H9 (cell line): ENCODE results near the gene DENND1C. TPM values are rescaled to one million over a fixed set of nuclear protein-coding genes. Genes with fewer than 3 reads are reported as not detected.

Experiments used
- DNase-seq: peaks from one replicate; pipeline ENCODE4 v3.0.0-alpha.2; 2017
- H2AFZ ChIP-seq: one replicate; pipeline ENCODE4 v1.6.1; 2013; ENCODE audit warnings: mild to moderate bottlenecking, low read length, control low read depth, moderate library complexity
- H2AK5ac ChIP-seq: 2 replicates; pipeline ENCODE4 v1.6.1; 2013; ENCODE audit warnings: low read length, control low read depth, mixed read lengths; ENCODE audit not compliant: insufficient read length
- H2BK120ac ChIP-seq: one replicate; pipeline ENCODE4 v1.6.1; 2013; ENCODE audit warnings: low read depth, mild to moderate bottlenecking, low read length, control low read depth, inconsistent platforms; ENCODE audit not compliant: poor library complexity, severe bottlenecking
- H2BK12ac ChIP-seq: 2 replicates; pipeline ENCODE4 v1.6.1; 2013; ENCODE audit warnings: low read length, control low read depth, mixed read lengths, low read depth; ENCODE audit not compliant: insufficient read length
- H2BK15ac ChIP-seq: 2 replicates; pipeline ENCODE4 v1.6.1; 2013; ENCODE audit warnings: low read depth, low read length, control low read depth
- H2BK20ac ChIP-seq: one replicate; pipeline ENCODE4 v1.6.1; 2013; ENCODE audit warnings: low read depth, mild to moderate bottlenecking, low read length, control low read depth, inconsistent platforms; ENCODE audit not compliant: poor library complexity, severe bottlenecking
- H2BK5ac ChIP-seq: 2 replicates; pipeline ENCODE4 v1.6.1; 2013; ENCODE audit warnings: low read length, control low read depth, mixed read lengths; ENCODE audit not compliant: insufficient read length
- H3K14ac ChIP-seq: 2 replicates; pipeline ENCODE4 v1.6.1; 2013; ENCODE audit warnings: low read length, control low read depth; ENCODE audit not compliant: insufficient read depth
- H3K18ac ChIP-seq: 2 replicates; pipeline ENCODE4 v1.6.1; 2013; ENCODE audit warnings: low read depth, mild to moderate bottlenecking, mixed read lengths, low read length, control low read depth; ENCODE audit not compliant: insufficient read length
- H3K23ac ChIP-seq: 2 replicates; pipeline ENCODE4 v1.6.1; 2013; ENCODE audit warnings: low read length, control low read depth, mixed read lengths, low read depth; ENCODE audit not compliant: insufficient read length
- H3K23me2 ChIP-seq: 2 replicates; pipeline ENCODE4 v1.6.1; 2013; ENCODE audit warnings: low read depth, mild to moderate bottlenecking, mixed read lengths, low read length, control low read depth; ENCODE audit not compliant: insufficient read length, poor library complexity, severe bottlenecking
- H3K27ac ChIP-seq: 2 replicates; pipeline ENCODE4 v1.5.1; 2013; ENCODE audit warnings: low read length, control low read depth, mixed read lengths, low read depth; ENCODE audit not compliant: insufficient read length
- H3K27me3 ChIP-seq: 2 replicates; pipeline ENCODE4 v1.6.1; 2013; ENCODE audit warnings: low read length, control low read depth, inconsistent platforms; ENCODE audit not compliant: insufficient read depth
- H3K4ac ChIP-seq: 2 replicates; pipeline ENCODE4 v1.6.1; 2013; ENCODE audit warnings: low read depth, mild to moderate bottlenecking, control low read depth, inconsistent platforms, low read length, moderate library complexity
- H3K4me1 ChIP-seq: 2 replicates; pipeline ENCODE4 v1.6.1; 2013; ENCODE audit warnings: low read length, control low read depth, inconsistent platforms; ENCODE audit not compliant: insufficient read depth
- H3K4me2 ChIP-seq: 2 replicates; pipeline ENCODE4 v1.6.1; 2013; ENCODE audit warnings: low read length, control low read depth, mixed read lengths; ENCODE audit not compliant: insufficient read length, insufficient read depth
- H3K56ac ChIP-seq: 2 replicates; pipeline ENCODE4 v1.6.1; 2013; ENCODE audit warnings: low read depth, mild to moderate bottlenecking, mixed read lengths, low read length, control low read depth; ENCODE audit not compliant: insufficient read length
- H3K79me1 ChIP-seq: 2 replicates; pipeline ENCODE4 v1.6.1; 2013; ENCODE audit warnings: low read depth, mild to moderate bottlenecking, moderate library complexity, low read length, control low read depth, inconsistent platforms; ENCODE audit not compliant: insufficient read depth, poor library complexity, severe bottlenecking
- H3K79me2 ChIP-seq: 2 replicates; pipeline ENCODE4 v1.6.1; 2013; ENCODE audit warnings: low read length, control low read depth, inconsistent platforms; ENCODE audit not compliant: insufficient read depth
- H3K9ac ChIP-seq: 2 replicates; pipeline ENCODE4 v1.6.1; 2013; ENCODE audit warnings: low read length, control low read depth, mixed read lengths; ENCODE audit not compliant: insufficient read length; ENCODE audit errors: extremely low read depth
- H3K9me3 ChIP-seq: one replicate; pipeline ENCODE4 v1.6.1; 2013; ENCODE audit warnings: low read depth, low read length, inconsistent platforms; ENCODE audit not compliant: control insufficient read depth
- H3T11ph ChIP-seq: one replicate; pipeline ENCODE4 v1.6.1; 2013; ENCODE audit warnings: mild to moderate bottlenecking, low read length, control low read depth, inconsistent platforms
- H4K20me1 ChIP-seq: one replicate; pipeline ENCODE4 v1.6.1; 2013; ENCODE audit not compliant: control insufficient read depth, insufficient read length, insufficient read depth
- H4K5ac ChIP-seq: 2 replicates; pipeline ENCODE4 v1.6.1; 2013; ENCODE audit warnings: low read depth, mild to moderate bottlenecking, mixed read lengths, low read length, control low read depth; ENCODE audit not compliant: insufficient read length
- H4K8ac ChIP-seq: replicated peaks from 2 replicates; pipeline ENCODE4 v1.6.1; 2013; ENCODE audit warnings: low read length, control low read depth, mixed read lengths, low read depth; ENCODE audit not compliant: insufficient read length
- H4K91ac ChIP-seq: 2 replicates; pipeline ENCODE4 v1.6.1; 2013; ENCODE audit warnings: low read depth, mild to moderate bottlenecking, moderate library complexity, mixed read lengths, low read length, control low read depth; ENCODE audit not compliant: insufficient read length
- H3K27ac Mint-ChIP-seq, 3 experiments: 2 replicates in 2 of 3; 3 replicates in 1 of 3; pipeline ENCODE4 v1.8.0; 2020 to 2021; ENCODE audit warnings: mixed read lengths in 3 of 3, mild to moderate bottlenecking in 1 of 3, moderate library complexity in 1 of 3
- H3K27me3 Mint-ChIP-seq: 2 replicates; pipeline ENCODE4 v1.8.0; 2021; ENCODE audit warnings: low read depth, mild to moderate bottlenecking, moderate library complexity, mixed read lengths
- H3K36me3 Mint-ChIP-seq, 3 experiments: 2 replicates in 2 of 3; 3 replicates in 1 of 3; pipeline ENCODE4 v1.8.0; 2020 to 2021; ENCODE audit warnings: low read depth in 3 of 3, mixed read lengths in 3 of 3; ENCODE audit not compliant: insufficient read depth in 1 of 3
- H3K4me1 Mint-ChIP-seq, 2 experiments: 2 replicates each; pipeline ENCODE4 v1.8.0; 2020; ENCODE audit warnings: mixed read lengths in 2 of 2
- H3K4me3 Mint-ChIP-seq, 2 experiments: 2 replicates in 1 of 2; 3 replicates in 1 of 2; pipeline ENCODE4 v1.8.0; 2020 to 2021; ENCODE audit warnings: mild to moderate bottlenecking in 2 of 2, mixed read lengths in 2 of 2, moderate library complexity in 1 of 2
- H3K9me3 Mint-ChIP-seq, 2 experiments: 2 replicates in 1 of 2; 3 replicates in 1 of 2; pipeline ENCODE4 v1.8.0; 2020; ENCODE audit warnings: mild to moderate bottlenecking in 2 of 2, mixed read lengths in 2 of 2, moderate library complexity in 1 of 2
- WGBS: extraction: QIAGEN DNeasy Blood & Tissue Kit; methylation state at CpG from one replicate; pipeline ENCODE4 v1.1.7; 2013; ENCODE audit warnings: missing lambda C conversion rate, low lambda C conversion rate, mixed read lengths; ENCODE audit not compliant: insufficient read length; ENCODE audit errors: extremely low coverage; 5-methylcytosine and 5-hydroxymethylcytosine counted together
- total RNA-seq: library from RNA; stranded (reverse); gene quantifications from 2 replicates; pipeline ENCODE4 v1.2.1, GENCODE V29; 2021
- TF ChIP-seq, protein P1 (sequence below): fragments of 200-600 bp; sonication (generic); conservative IDR thresholded peaks from 3 replicates; pipeline ENCODE4 v1.8.0; 2021; ENCODE audit warnings: antibody characterized with exemption, mild to moderate bottlenecking

The DENND1C gene
- total RNA-seq, 1 experiment from 2014 or later = 2.4 TPM

DNA sequence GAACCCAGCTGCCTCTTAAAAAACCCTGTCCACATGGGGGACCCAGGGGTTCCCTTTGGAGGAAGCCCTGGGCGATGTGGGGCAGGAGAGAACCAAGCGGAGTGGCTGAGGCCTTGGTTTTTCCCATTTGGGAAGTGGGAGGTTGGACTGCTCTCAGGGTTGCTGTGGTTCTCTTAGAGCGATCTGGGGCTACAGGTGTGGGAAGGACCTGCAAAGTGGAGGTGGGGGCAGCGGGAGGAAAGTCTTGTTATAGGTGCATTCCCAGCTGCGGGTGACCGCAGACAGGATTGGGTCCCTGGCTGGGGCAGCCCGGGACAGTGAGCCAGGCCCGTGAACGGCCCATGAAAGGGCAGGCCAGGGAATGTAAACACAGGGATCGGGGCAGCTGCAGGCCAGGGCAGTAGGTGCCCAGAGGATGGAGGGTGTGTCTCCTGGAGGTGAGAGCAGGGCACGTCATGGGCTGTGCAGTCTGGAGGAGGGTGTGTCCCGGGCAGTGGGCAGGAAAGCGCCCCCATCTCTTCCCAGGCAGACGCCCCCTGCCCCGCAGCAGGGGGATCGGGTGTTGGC is 22.8 kb downstream of the DENND1C start:
- H3K23me2 ChIP-seq = peaks cover 4% of the 10 kb centered on the region
- Mint-ChIP-seq H3K9me3 (peaks cover 4% of the 10 kb centered on the region in 2 experiments; a peak in 3 of 5 replicates), H3K36me3 (peaks cover 19 to 27% (median 23%) of the 10 kb centered on the region in 3 experiments), H3K4me3 (peak overlapping the region; percentile 82 to 89), H3K27ac (no peak overlapping the region; a peak in 1 of 7 replicates), H3K27me3 (peaks cover 11% of the 10 kb centered on the region), H3K4me1 (peaks cover 10 to 15% of the 10 kb centered on the region in 2 experiments)
- TF ChIP-seq, protein P1, sequence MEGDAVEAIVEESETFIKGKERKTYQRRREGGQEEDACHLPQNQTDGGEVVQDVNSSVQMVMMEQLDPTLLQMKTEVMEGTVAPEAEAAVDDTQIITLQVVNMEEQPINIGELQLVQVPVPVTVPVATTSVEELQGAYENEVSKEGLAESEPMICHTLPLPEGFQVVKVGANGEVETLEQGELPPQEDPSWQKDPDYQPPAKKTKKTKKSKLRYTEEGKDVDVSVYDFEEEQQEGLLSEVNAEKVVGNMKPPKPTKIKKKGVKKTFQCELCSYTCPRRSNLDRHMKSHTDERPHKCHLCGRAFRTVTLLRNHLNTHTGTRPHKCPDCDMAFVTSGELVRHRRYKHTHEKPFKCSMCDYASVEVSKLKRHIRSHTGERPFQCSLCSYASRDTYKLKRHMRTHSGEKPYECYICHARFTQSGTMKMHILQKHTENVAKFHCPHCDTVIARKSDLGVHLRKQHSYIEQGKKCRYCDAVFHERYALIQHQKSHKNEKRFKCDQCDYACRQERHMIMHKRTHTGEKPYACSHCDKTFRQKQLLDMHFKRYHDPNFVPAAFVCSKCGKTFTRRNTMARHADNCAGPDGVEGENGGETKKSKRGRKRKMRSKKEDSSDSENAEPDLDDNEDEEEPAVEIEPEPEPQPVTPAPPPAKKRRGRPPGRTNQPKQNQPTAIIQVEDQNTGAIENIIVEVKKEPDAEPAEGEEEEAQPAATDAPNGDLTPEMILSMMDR = no peak
- no peak for DNase-seq
- H3K79me1 ChIP-seq = no peaks in the 10 kb centered on the region
- no peak overlapping the region for H2BK12ac ChIP-seq
- H3T11ph ChIP-seq = no peak overlapping the region
- no CpG with 5 or more reads among the region's 16 CpGs for WGBS
- H3K56ac ChIP-seq = no peak overlapping the region
- no peak overlapping the region for H4K91ac ChIP-seq
- H2BK5ac ChIP-seq = no peak overlapping the region
- H4K20me1 ChIP-seq = no peaks in the 10 kb centered on the region
- no peak overlapping the region for H3K4ac ChIP-seq
- H2BK15ac ChIP-seq = no peak overlapping the region
- peaks cover 8% of the 10 kb centered on the region for H3K9me3 ChIP-seq
- no peak overlapping the region for H2AFZ ChIP-seq
- no peak overlapping the region for H3K9ac ChIP-seq
- peak overlapping the region; percentile 41 for H3K4me2 ChIP-seq
- no peak overlapping the region for H4K8ac ChIP-seq
- no peak overlapping the region for H3K23ac ChIP-seq
- H3K14ac ChIP-seq = no peak overlapping the region; the same call in 1 of the 2 replicates
- H2BK120ac ChIP-seq = no peak overlapping the region
- H3K18ac ChIP-seq = no peak overlapping the region
- no peak overlapping the region for H2AK5ac ChIP-seq
- H3K27ac ChIP-seq = no peak overlapping the region
- H2BK20ac ChIP-seq = no peak overlapping the region
- no peaks in the 10 kb centered on the region for H3K79me2 ChIP-seq
- H3K4me1 ChIP-seq = no peaks in the 10 kb centered on the region; the same call in 1 of the 2 replicates
- no peak overlapping the region for H4K5ac ChIP-seq
- no peaks in the 10 kb centered on the region for H3K27me3 ChIP-seq
